MCF 10A (cell line): ENCODE results near the gene SEBOX. TPM values are rescaled to one million over a fixed set of nuclear protein-coding genes. Genes with fewer than 3 reads are reported as not detected.

Experiments
- BruUV-seq: library from RNA; stranded (reverse); fragments of 400-500 nt; replicated peaks from 2 replicates; lab custom pipeline; 2021; lab: Mats Ljungman, UMichigan
- CTCF ChIA-PET: fragments of 300-600 bp; sonication (Branson Sonifier 250); formaldehyde crosslinking; extraction: SDS; loops from one replicate; lab custom pipeline; 2021; ENCODE audit warnings: antibody characterized with exemption, inconsistent platforms; lab: Yijun Ruan, JAX
- POLR2A ChIA-PET: fragments of 300-600, 350-650 bp; sonication (Branson Sonifier 250); formaldehyde crosslinking; extraction: SDS; loops from one replicate; lab custom pipeline; 2020; ENCODE audit warnings: antibody characterized with exemption, inconsistent platforms; lab: Yijun Ruan, JAX
- DNase-seq: peaks from one replicate; pipeline ENCODE4 v3.0.0-alpha.2; 2018; ENCODE audit not compliant: unreplicated experiment
- H3K27ac Mint-ChIP-seq: one replicate; pipeline ENCODE4 v1.8.0; 2022; ENCODE audit warnings: mild to moderate bottlenecking, low read depth, mixed read lengths; ENCODE audit not compliant: unreplicated experiment
- H3K27me3 Mint-ChIP-seq: one replicate; pipeline ENCODE4 v1.8.0; 2022; ENCODE audit warnings: mixed read lengths; ENCODE audit not compliant: insufficient read depth, unreplicated experiment
- H3K36me3 Mint-ChIP-seq: one replicate; pipeline ENCODE4 v1.8.0; 2022; ENCODE audit warnings: mild to moderate bottlenecking, moderate library complexity, mixed read lengths; ENCODE audit not compliant: insufficient read depth, unreplicated experiment
- H3K4me1 Mint-ChIP-seq: one replicate; pipeline ENCODE4 v1.8.0; 2022; ENCODE audit warnings: mixed read lengths; ENCODE audit not compliant: insufficient read depth, unreplicated experiment
- H3K4me3 Mint-ChIP-seq: one replicate; pipeline ENCODE4 v1.8.0; 2022; ENCODE audit warnings: mild to moderate bottlenecking, moderate library complexity, mixed read lengths; ENCODE audit not compliant: unreplicated experiment
- H3K9me3 Mint-ChIP-seq: one replicate; pipeline ENCODE4 v1.8.0; 2022; ENCODE audit warnings: mixed read lengths; ENCODE audit not compliant: unreplicated experiment
- CTCF ChIP-seq: fragments of 200-600 bp; IDR thresholded peaks from one replicate; pipeline ENCODE4 v1.8.0; 2022; ENCODE audit warnings: antibody characterized with exemption, mild to moderate bottlenecking; ENCODE audit not compliant: unreplicated experiment
- intact Hi-C: fragments of 100-400 bp; cut with micrococcal nuclease; formaldehyde crosslinking; loops from 2 replicates; pipeline ENCODE4 v1.14.1; 2022
- total RNA-seq: library from RNA; stranded (reverse); gene quantifications from 2 replicates; pipeline ENCODE4 v1.2.3, GENCODE V29; 2022

SEBOX gene
- total RNA-seq, 1 experiment from 2014 or later = not detected

GRCh38 chr17:28369684-28370034, 4.7 kb upstream of the SEBOX start:
- no peaks in the 10 kb centered on the region for H3K27me3 Mint-ChIP-seq
- H3K27ac Mint-ChIP-seq = peak overlapping the region; percentile 9
- DNase-seq = peak; percentile 2
- intact Hi-C loops = no loop called here
- ChIA-PET POLR2A (interaction anchor here (0.8 to 4.0 kb wide), 2 partner anchors 10 to 12 kb away, joined by 7 to 22 read pairs; partner anchors contain the start of gene POLDIP2), CTCF (interaction anchor here (1.0 to 3.9 kb wide), 3 partner anchors 10 to 47 kb away, joined by 3 to 16 read pairs (median 6); no protein-coding TSS in a partner anchor)
- no peaks in the 10 kb centered on the region for H3K9me3 Mint-ChIP-seq
- peaks cover 4% of the 10 kb centered on the region for H3K36me3 Mint-ChIP-seq
- no peak overlapping the region for H3K4me3 Mint-ChIP-seq
- BruUV-seq = no TSS peak
- TF ChIP-seq CTCF = no peak
- H3K4me1 Mint-ChIP-seq = peaks cover 5% of the 10 kb centered on the region

- no peak overlapping the region for H3K27ac Mint-ChIP-seq
- BruUV-seq = no TSS peak
- no peak overlapping the region for H3K4me3 Mint-ChIP-seq
- H3K27me3 Mint-ChIP-seq = no peaks in the 10 kb centered on the region
- intact Hi-C loops = no loop called here
- H3K36me3 Mint-ChIP-seq = peaks cover 4% of the 10 kb centered on the region
- DNase-seq = no peak
- POLR2A ChIA-PET = interaction anchor here (0.6 to 4.0 kb wide), 3 partner anchors 11 to 289 kb away, joined by 3 to 22 read pairs (median 7); partner anchors contain the start of gene POLDIP2
- TF ChIP-seq CTCF = no peak
- CTCF ChIA-PET = interaction anchor here (1.0 to 3.9 kb wide), 4 partner anchors 9 to 125 kb away, joined by 3 to 16 read pairs (median 6); no protein-coding TSS in a partner anchor
- H3K9me3 Mint-ChIP-seq = no peaks in the 10 kb centered on the region
- H3K4me1 Mint-ChIP-seq = peaks cover 5% of the 10 kb centered on the region
Observed at GRCh38 chr17:28368915-28369683, 4.1 kb upstream of the SEBOX start.

DNA sequence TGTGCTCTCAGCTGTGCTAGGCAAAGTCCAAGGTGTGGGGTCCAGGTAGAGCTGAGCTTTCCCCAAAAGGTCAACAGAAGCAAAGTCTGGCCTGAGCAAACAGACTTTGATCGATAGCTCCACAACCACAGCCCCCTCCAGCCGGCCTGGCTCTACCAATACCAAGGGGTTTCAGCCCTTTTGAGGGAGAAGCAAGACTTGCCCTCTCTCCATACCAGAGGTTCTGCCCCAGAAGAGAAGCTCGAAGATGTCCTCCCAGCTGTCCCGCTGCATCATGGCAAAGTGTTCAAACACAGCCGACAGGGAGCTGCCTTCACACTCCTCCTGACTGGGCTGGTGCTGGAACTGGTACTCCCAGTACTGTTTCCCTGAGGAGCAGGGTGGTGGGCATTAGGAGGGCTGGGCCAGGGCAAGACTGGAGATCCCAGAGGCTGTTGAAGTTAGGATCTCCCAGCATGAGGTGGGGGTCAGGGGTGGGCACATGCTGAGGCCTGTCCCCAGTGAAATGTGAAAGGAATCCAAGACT, 3.4 kb upstream of the SEBOX start:
- Mint-ChIP-seq H3K4me3 (no peak overlapping the region), H3K36me3 (peaks cover 9% of the 10 kb centered on the region), H3K27ac (no peak overlapping the region), H3K9me3 (no peaks in the 10 kb centered on the region), H3K4me1 (peaks cover 5% of the 10 kb centered on the region), H3K27me3 (no peaks in the 10 kb centered on the region)
- BruUV-seq = no TSS peak
- TF ChIP-seq CTCF = no peak
- ChIA-PET CTCF (interaction anchor here (1.0 to 3.9 kb wide), 4 partner anchors 9 to 126 kb away, joined by 3 to 16 read pairs (median 6); no protein-coding TSS in a partner anchor), POLR2A (interaction anchor here (0.6 to 4.0 kb wide), 2 partner anchors 11 to 289 kb away, joined by 3 to 22 read pairs; partner anchors contain the start of gene POLDIP2)
- intact Hi-C loops = no loop called here
- DNase-seq = no peak

DNA sequence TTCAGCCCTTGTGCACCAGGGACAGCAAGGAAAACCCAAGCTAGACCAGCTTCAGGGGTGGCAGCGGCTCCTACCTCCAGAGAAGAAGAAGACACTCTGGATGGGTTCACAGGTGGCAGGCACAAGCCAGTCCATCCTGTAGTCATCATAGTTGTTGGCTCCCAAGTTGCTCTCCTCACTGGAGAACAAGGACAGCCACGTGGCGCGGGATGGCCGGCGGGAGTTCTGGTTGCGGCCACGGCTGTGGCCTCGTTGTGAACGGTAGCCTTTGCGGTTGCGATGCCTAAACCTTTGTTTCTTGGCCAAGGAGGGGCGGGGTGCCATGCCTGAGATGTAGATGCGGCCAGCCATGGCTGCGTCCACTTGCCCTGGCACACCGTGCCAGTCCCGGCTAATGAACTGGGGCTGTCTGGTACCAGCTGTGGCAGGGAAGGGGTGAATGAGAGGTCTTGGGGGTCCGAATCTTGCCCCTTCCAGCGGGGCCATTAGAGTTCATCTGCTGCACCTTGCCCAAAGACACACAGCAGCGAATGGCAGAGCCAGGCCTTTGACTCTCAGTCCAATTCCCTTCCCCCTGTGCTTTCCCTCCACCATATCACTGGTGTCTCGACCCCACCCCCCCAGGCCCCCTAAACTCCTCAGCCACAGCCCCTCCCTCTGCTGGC, 2.8 kb upstream of the SEBOX start:
- no peak for TF ChIP-seq CTCF
- H3K4me1 Mint-ChIP-seq = peaks cover 5% of the 10 kb centered on the region
- H3K27ac Mint-ChIP-seq = no peak overlapping the region
- no peak for DNase-seq
- ChIA-PET POLR2A (interaction anchor here (1.0 to 4.0 kb wide), 2 partner anchors 10 to 38 kb away, joined by 4 to 22 read pairs; partner anchors contain the start of genes POLDIP2 and SLC46A1), CTCF (interaction anchor here (0.6 to 3.9 kb wide), 4 partner anchors 9 to 184 kb away, joined by 3 to 16 read pairs (median 4); no protein-coding TSS in a partner anchor)
- no peak overlapping the region for H3K4me3 Mint-ChIP-seq
- H3K27me3 Mint-ChIP-seq = no peaks in the 10 kb centered on the region
- no TSS peak for BruUV-seq
- no peaks in the 10 kb centered on the region for H3K9me3 Mint-ChIP-seq
- intact Hi-C loops = no loop called here
- peaks cover 10% of the 10 kb centered on the region for H3K36me3 Mint-ChIP-seq
